Liver (tissue), 9 donors: Measurements from ENCODE around the gene OLIG2. TPM values are rescaled to one million over a fixed set of nuclear protein-coding genes. Genes with fewer than 3 reads are reported as not detected.

Source experiments
- DNase-seq: peaks from one replicate; pipeline ENCODE4 v3.0.0-alpha.2; 2017; ENCODE audit warnings: low spot score
- H3K27ac ChIP-seq, 2 donors: one replicate each; pipeline ENCODE4 v1.7.0; 2013; ENCODE audit warnings: inconsistent platforms in 2 of 2, low read length in 2 of 2, control low read depth in 1 of 2, low read depth in 1 of 2, mild to moderate bottlenecking in 1 of 2
- H3K27me3 ChIP-seq, 4 donors: one replicate each; pipeline versions ENCODE4 v1.6.1 to v1.7.0; 2013; ENCODE audit warnings: low read length in 3 of 4, inconsistent platforms in 1 of 4, mild to moderate bottlenecking in 1 of 4, moderate library complexity in 1 of 4; ENCODE audit not compliant: control insufficient read depth in 4 of 4, insufficient read depth in 4 of 4
- H3K36me3 ChIP-seq, 4 donors: one replicate each; pipeline versions ENCODE4 v1.6.1 to v1.7.0; 2013; ENCODE audit warnings: low read length in 3 of 4, mild to moderate bottlenecking in 3 of 4, low read depth in 1 of 4, moderate library complexity in 1 of 4; ENCODE audit not compliant: control insufficient read depth in 4 of 4, insufficient read depth in 3 of 4
- H3K4me1 ChIP-seq, 4 donors: one replicate each; pipeline versions ENCODE4 v1.6.1 to v1.7.0; 2013; ENCODE audit warnings: low read length in 3 of 4, mild to moderate bottlenecking in 3 of 4, moderate library complexity in 1 of 4; ENCODE audit not compliant: control insufficient read depth in 4 of 4, insufficient read depth in 4 of 4
- H3K4me3 ChIP-seq, 3 donors: one replicate each; pipeline versions ENCODE4 v1.6.1 to v1.7.0; 2013; ENCODE audit warnings: low read length in 3 of 3, control low read depth in 1 of 3, low read depth in 1 of 3, mild to moderate bottlenecking in 1 of 3
- H3K9ac ChIP-seq, 2 donors: one replicate each; pipeline ENCODE4 v1.7.0; 2013; ENCODE audit warnings: low read length in 2 of 2, mild to moderate bottlenecking in 2 of 2, moderate library complexity in 2 of 2, control low read depth in 1 of 2, low read depth in 1 of 2
- H3K9me3 ChIP-seq, 4 donors: one replicate each; pipeline versions ENCODE4 v1.6.1 to v1.7.0; 2013; ENCODE audit warnings: low read length in 3 of 4; ENCODE audit not compliant: control insufficient read depth in 4 of 4
- EGR1 ChIP-seq, 2 donors: IDR thresholded peaks; 2 replicates each; pipeline ENCODE4 v1.6.1; 2016 to 2018; ENCODE audit warnings: antibody characterized with exemption in 2 of 2, low read depth in 2 of 2
- FOXA1 ChIP-seq: IDR thresholded peaks from 2 replicates; pipeline ENCODE4 v1.6.1; 2016; ENCODE audit warnings: antibody characterized with exemption
- FOXA2 ChIP-seq: IDR thresholded peaks from 2 replicates; pipeline ENCODE4 v1.6.1; 2016; ENCODE audit warnings: antibody characterized with exemption
- GABPA ChIP-seq, 2 donors: IDR thresholded peaks in 1 of 2; conservative IDR thresholded peaks in 1 of 2; 2 replicates each; pipeline ENCODE4 v1.6.1; 2016; ENCODE audit warnings: antibody characterized with exemption in 2 of 2, mild to moderate bottlenecking in 1 of 2, moderate library complexity in 1 of 2
- HNF4A ChIP-seq, 2 donors: conservative IDR thresholded peaks; 2 replicates each; pipeline ENCODE4 v1.6.1; 2016; ENCODE audit warnings: antibody characterized with exemption in 2 of 2, mild to moderate bottlenecking in 2 of 2
- HNF4G ChIP-seq: IDR thresholded peaks from 2 replicates; pipeline ENCODE4 v1.6.1; 2016; ENCODE audit warnings: antibody characterized with exemption
- JUND ChIP-seq, 2 donors: IDR thresholded peaks; 2 replicates each; pipeline ENCODE4 v1.6.1; 2016; ENCODE audit warnings: antibody characterized with exemption in 2 of 2
- MAX ChIP-seq: IDR thresholded peaks from 2 replicates; pipeline ENCODE4 v1.6.1; 2016; ENCODE audit warnings: antibody characterized with exemption
- NR2F2 ChIP-seq: IDR thresholded peaks from 2 replicates; pipeline ENCODE4 v1.6.1; 2016; ENCODE audit warnings: antibody characterized with exemption
- RAD21 ChIP-seq, 2 donors: IDR thresholded peaks; 2 replicates each; pipeline ENCODE4 v1.6.1; 2016; ENCODE audit warnings: antibody characterized with exemption in 2 of 2, mild to moderate bottlenecking in 2 of 2
- REST ChIP-seq: IDR thresholded peaks from 2 replicates; pipeline ENCODE4 v1.6.1; 2016; ENCODE audit warnings: antibody characterized with exemption, mild to moderate bottlenecking
- RXRA ChIP-seq, 2 donors: IDR thresholded peaks; 2 replicates each; pipeline ENCODE4 v1.6.1; 2017 to 2018; ENCODE audit warnings: antibody characterized with exemption in 2 of 2, mild to moderate bottlenecking in 1 of 2
- SP1 ChIP-seq: IDR thresholded peaks from 2 replicates; pipeline ENCODE4 v1.6.1; 2018; ENCODE audit warnings: antibody characterized with exemption, mild to moderate bottlenecking
- TAF1 ChIP-seq: conservative IDR thresholded peaks from 2 replicates; pipeline ENCODE4 v1.6.1; 2016; ENCODE audit warnings: antibody characterized with exemption, mild to moderate bottlenecking
- YY1 ChIP-seq: IDR thresholded peaks from 2 replicates; pipeline ENCODE4 v1.6.1; 2016; ENCODE audit warnings: antibody characterized with exemption, mild to moderate bottlenecking
- ZBTB33 ChIP-seq: IDR thresholded peaks from 2 replicates; pipeline ENCODE4 v1.6.1; 2016; ENCODE audit warnings: antibody characterized with exemption
- WGBS: extraction: QIAGEN DNeasy Blood & Tissue Kit; methylation state at CpG from one replicate; pipeline ENCODE4 v1.1.7; 2013; 5-methylcytosine and 5-hydroxymethylcytosine counted together
- polyA plus RNA-seq, 2 donors: library from polyadenylated mRNA; stranded (reverse) in 1 of 2; unstranded in 1 of 2; fragments of 200-250 nt in 1 of 2; fragments of >200 nt in 1 of 2; fragmentation: Nextera tagmentation in 1 of 2; extraction: Ambion mirVana in 1 of 2; gene quantifications; one replicate each; pipeline versions ENCODE4 v1.2.1 to v1.2.3, GENCODE V29; 2013 to 2015
- total RNA-seq, 2 donors: library from RNA; depleted of rRNA; stranded (reverse); fragments of >200 nt; gene quantifications; one replicate each; pipeline ENCODE4 v1.2.3, GENCODE V29; 2014
- TF ChIP-seq, protein P1 (sequence below): fragments of 150-350 bp; IDR thresholded peaks from 2 replicates; pipeline ENCODE4 v1.5.1; 2017; ENCODE audit warnings: improper control_type of control experiment, low read depth, low read length; ENCODE audit not compliant: missing input control
- TF ChIP-seq, protein P2 (sequence below): IDR thresholded peaks from 2 replicates; pipeline ENCODE4 v1.6.1; 2016; ENCODE audit warnings: antibody characterized with exemption
- donor health status: healthy.
- donor health status: healthy.
- donor health status: healthy.
- donor health status: healthy.
- donor health status: healthy.

Gene OLIG2
- total and polyA plus RNA-seq, 4 donors = not detected

- no peak overlapping the region for H3K27ac ChIP-seq
- H3K27me3 ChIP-seq = peaks cover under 1 to 5% (median 3%) of the 10 kb centered on the region in 4 donors
- no peak overlapping the region for H3K4me3 ChIP-seq
- H3K9ac ChIP-seq = no peak overlapping the region
- no peaks in the 10 kb centered on the region for H3K4me1 ChIP-seq
- H3K9me3 ChIP-seq = no peaks in the 10 kb centered on the region
- TF ChIP-seq RXRA (IDR thresholded peaks at IDR 0.05) (no peak), EGR1 (IDR thresholded peaks at IDR 0.05; ENCODE audit: low read depth in 2 of 2) (no peak), JUND (IDR thresholded peaks at IDR 0.05) (no peak), GABPA (IDR thresholded peaks at IDR 0.05 in 1 of 2, conservative IDR thresholded peaks at IDR 0.05 in 1 of 2) (no peak), ZBTB33 (no peak), HNF4G (no peak), REST (no peak), HNF4A (conservative IDR thresholded peaks at IDR 0.05) (no peak), RAD21 (IDR thresholded peaks at IDR 0.05) (no peak), YY1 (no peak), FOXA1 (no peak), MAX (no peak), NR2F2 (no peak), TAF1 (no peak), FOXA2 (no peak), SP1 (no peak)
- TF ChIP-seq, protein P1, sequence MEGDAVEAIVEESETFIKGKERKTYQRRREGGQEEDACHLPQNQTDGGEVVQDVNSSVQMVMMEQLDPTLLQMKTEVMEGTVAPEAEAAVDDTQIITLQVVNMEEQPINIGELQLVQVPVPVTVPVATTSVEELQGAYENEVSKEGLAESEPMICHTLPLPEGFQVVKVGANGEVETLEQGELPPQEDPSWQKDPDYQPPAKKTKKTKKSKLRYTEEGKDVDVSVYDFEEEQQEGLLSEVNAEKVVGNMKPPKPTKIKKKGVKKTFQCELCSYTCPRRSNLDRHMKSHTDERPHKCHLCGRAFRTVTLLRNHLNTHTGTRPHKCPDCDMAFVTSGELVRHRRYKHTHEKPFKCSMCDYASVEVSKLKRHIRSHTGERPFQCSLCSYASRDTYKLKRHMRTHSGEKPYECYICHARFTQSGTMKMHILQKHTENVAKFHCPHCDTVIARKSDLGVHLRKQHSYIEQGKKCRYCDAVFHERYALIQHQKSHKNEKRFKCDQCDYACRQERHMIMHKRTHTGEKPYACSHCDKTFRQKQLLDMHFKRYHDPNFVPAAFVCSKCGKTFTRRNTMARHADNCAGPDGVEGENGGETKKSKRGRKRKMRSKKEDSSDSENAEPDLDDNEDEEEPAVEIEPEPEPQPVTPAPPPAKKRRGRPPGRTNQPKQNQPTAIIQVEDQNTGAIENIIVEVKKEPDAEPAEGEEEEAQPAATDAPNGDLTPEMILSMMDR = no peak
- TF ChIP-seq, protein P2, sequence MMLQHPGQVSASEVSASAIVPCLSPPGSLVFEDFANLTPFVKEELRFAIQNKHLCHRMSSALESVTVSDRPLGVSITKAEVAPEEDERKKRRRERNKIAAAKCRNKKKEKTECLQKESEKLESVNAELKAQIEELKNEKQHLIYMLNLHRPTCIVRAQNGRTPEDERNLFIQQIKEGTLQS = no peak
- no peaks in the 10 kb centered on the region for H3K36me3 ChIP-seq
- WGBS = 82% methylated on average over 7 of the region's 7 CpGs
- no peak for DNase-seq
Observed at GRCh38 chr21:33039536-33039935, 13.8 kb downstream of the OLIG2 start.
